GM04503 (cell line): ENCODE measurements around the gene MEPE.

ENCODE experiments used
- DNase-seq: peaks from one replicate; pipeline ENCODE4 v3.0.0-alpha.2; 2012; ENCODE audit warnings: low read depth

Gene MEPE, protein sequence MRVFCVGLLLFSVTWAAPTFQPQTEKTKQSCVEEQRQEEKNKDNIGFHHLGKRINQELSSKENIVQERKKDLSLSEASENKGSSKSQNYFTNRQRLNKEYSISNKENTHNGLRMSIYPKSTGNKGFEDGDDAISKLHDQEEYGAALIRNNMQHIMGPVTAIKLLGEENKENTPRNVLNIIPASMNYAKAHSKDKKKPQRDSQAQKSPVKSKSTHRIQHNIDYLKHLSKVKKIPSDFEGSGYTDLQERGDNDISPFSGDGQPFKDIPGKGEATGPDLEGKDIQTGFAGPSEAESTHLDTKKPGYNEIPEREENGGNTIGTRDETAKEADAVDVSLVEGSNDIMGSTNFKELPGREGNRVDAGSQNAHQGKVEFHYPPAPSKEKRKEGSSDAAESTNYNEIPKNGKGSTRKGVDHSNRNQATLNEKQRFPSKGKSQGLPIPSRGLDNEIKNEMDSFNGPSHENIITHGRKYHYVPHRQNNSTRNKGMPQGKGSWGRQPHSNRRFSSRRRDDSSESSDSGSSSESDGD

GRCh38 chr4:87832669-87833068, at the start of gene MEPE:
Gene MEPE, plus strand, starts transcription at chr4:87832969. Its CDS starts 1,746 bp downstream, at chr4:87834715.
- no peak for DNase-seq

DNA sequence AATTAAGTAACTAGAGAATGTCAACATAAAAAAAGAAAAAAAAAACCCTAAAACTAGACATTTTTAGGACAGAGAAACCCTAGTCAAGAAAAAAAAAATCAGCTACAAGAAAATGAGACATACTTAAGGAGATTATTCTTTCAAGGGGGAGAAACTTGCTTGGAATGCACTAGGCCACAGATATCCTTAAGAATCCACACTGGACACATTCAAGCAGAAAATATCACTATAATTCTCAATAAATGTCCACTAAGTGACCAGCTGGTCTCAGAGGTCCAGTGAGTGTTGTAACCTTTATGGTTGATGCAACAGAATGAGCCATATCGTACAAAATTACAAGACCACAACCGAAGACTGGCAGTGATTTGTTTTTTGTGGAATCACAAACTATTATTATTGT, 49.0 kb upstream of the MEPE start:
- no peak for DNase-seq

- no peak for DNase-seq
Measured at GRCh38 chr4:87785731-87786509, 46.8 kb upstream of the MEPE start.

DNA sequence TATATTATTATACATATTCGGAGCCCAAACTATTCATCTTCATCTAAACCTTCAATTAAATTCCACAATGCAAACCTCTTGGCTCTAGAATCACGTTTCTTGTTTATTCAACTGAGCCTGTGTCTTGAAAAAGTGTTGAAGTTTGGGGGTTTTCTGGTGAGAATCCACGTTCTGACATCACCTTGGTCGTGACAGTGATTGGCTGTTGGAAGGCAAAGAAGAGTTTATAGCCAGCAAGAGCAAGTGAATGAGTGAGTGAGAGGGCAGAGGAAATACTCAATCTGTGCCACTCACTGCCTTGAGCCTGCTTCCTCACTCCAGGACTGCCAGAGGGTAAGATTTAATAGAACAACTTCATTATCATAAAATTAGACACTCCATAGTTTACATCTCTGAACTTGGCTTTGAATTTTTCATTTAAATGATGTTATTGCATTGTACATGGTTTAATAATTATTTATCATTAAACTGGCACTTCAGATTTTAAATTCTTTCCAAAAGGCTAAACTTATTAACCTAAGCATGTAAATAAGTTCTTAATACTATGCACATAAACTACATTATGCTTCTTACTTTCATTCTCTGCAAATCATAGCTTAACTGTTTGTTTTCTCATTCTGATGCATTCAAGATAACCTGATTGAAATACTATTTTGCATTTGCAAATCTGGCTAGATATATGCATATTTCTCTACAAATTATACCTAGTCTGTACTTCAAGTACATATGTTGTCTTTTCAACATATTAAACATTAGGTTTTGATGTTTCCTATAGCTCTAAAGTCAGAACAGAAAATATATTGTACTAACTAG, 33.3 kb upstream of the MEPE start, which contains the start of gene IBSP:
TSS of gene IBSP (plus strand) at position 254 of the 813 bp plus-strand sequence. CDS start 2,808 bp downstream, outside the sequence.
- DNase-seq = no peak

GRCh38 chr4:87802858-87803257, 29.9 kb upstream of the MEPE start:
- no peak for DNase-seq

DNA sequence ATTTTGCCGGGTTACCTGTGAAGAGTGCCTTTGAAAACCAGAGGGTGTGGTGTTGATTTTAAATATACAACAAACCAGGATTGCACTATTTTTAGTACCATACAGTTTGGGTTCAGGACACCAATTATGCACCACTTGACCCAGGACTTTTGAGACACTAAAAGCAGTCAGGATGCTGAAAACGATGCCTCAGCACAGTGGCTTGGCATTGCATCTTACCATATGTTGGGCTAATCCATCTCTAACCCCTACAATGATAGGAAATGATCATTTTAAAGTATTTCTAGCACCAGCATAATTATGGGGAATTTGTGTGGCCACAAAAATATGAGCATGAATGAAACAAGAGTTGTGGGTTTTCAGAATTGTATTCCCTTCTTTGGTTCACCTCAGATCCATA, 29.3 kb upstream of the MEPE start:
- no peak for DNase-seq

GRCh38 chr4:87804871-87805270, 27.9 kb upstream of the MEPE start:
- no peak for DNase-seq

DNA sequence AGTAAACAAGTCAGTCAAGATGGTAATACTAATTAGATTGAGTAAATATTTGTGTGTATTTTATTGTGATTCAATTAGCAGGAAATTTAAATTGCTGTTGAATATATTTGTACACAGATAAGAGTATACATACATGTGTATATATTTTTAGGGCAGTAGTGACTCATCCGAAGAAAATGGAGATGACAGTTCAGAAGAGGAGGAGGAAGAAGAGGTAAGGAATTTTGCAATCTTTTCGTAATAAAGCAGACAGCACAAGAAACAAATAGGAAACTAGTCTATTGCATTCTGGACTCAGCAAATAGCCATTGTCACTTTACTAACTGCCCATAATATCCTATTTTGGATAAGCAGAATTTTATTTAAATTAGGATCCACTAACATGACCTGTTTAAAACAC, 26.8 kb upstream of the MEPE start:
- no peak for DNase-seq

- no peak for DNase-seq
Measured at GRCh38 chr4:87806520-87806919, 26.2 kb upstream of the MEPE start.

GRCh38 chr4:87807402-87807801, 25.4 kb upstream of the MEPE start:
- no peak for DNase-seq

GRCh38 chr4:87811977-87812376, 20.8 kb upstream of the MEPE start:
- DNase-seq = no peak

- peak; percentile 37 for DNase-seq
Measured at GRCh38 chr4:87819281-87819919, 13.4 kb upstream of the MEPE start.

DNA sequence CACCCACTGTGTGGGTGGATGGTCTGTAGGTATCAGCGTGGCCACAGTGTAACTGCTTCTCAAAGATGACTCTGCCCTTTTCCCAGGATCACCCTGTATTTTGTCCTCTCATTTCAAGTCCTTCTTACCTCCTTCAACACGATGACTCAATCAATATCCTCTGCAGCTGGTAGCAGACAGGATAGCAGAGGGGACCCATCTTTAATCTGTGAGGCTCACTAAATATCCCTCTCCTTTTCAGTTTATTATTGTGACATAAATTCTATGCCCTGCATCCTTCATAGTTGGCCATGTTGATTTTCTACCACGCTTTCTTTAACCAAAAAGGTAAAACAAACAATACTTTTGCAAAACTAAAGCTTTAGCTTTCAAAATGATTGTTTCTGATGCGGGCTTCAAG, 9.6 kb upstream of the MEPE start:
- DNase-seq = no peak

- no peak for DNase-seq
Measured at GRCh38 chr4:87823724-87824123, 9.0 kb upstream of the MEPE start.

DNA sequence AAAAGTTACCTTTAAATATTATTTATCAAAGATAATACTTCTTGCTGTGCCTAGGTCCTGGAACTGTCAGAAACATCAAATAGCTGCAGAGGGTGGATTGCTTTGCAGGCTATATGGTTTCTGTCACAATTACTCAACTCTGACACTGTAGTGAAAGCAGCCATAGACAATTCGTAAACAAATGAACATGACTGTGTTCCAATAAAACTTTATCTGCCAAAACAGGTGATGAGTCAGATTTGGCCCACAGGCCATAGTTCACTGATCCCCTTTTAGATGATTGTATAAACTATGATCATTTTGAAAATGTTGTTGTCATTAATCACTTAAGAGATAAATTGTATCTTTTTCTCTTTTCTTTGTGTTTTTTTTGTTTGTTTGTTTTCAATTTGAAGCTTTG, 8.4 kb upstream of the MEPE start:
- no peak for DNase-seq

- no peak for DNase-seq
Measured at GRCh38 chr4:87834401-87834800, 1.6 kb downstream of the MEPE start.

DNA sequence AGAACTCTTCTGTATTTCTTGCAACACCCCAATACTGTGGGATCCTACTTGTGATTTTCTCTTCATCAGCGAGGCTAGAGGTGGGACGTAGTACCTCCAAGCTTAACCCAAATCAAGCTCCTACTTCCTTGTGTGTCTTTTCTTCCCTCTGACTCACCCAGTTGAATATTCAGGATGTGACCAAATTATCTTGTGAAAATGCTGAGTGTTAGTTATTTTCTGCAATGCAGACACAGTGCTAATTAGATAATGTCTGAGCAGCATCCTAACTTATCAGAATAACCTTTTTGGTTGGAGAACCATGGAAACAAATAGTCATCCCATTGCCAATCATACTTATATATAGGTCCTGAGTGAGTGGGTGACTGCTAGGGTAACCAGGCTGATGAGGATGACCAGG, 2.4 kb downstream of the MEPE start:
- DNase-seq = no peak

- DNase-seq = no peak
Measured at GRCh38 chr4:87835743-87836142, 3.0 kb downstream of the MEPE start.

- no peak for DNase-seq
Measured at GRCh38 chr4:87838205-87838604, 5.4 kb downstream of the MEPE start.

- no peak for DNase-seq
Measured at GRCh38 chr4:87838890-87839591, 6.3 kb downstream of the MEPE start.

DNA sequence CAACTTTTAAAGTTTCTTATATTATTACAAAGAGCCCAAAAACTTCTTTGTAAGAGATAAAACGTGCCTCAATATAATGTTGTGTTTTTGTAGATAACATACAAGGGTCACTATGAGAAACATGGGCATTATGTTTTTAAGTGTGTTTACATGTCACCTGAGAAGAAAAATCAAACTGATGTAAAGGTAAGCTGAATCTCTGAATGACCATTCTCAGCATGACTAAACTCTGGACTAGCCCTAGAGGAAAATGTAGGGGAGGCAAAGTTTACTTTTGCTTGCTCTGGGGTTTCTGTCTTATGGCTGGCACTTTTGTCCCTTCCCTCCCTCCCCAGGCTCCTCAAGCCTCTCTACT, 6.8 kb downstream of the MEPE start:
- DNase-seq = no peak
